ENCODE measurements around the gene FARS2. TPM values are rescaled to one million over a fixed set of nuclear protein-coding genes. Genes with fewer than 3 reads are reported as not detected.

Gene FARS2
- total and polyA plus RNA-seq, 5 donors from 2014 or later: 26.9 to 39.7 (median 34.9) TPM

DNA sequence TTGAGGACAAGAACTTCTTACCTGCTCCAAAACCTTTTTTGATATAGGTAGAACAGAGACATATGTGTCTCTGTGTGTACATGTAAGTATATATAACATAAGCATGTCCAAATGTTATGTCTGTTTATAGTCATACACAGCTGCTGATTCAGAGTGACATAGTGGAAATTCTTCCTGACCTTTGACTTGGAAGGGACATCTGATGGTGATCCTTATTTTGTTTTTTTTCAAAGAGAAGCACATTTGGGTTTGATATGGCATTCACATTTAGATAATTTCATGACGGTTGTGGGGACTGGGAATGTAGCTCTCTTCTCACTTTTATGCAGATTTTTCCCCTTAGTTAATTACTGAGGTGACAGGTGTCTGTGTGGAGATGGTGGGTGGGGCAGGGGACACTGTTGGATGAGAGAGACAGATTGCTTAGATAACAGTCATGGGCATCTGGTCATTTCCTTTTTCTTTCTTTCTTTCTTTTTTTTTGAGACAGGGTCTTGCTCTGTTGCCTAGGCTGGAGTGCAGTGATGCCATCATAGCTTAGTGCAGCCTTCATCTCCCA is 39.0 kb downstream of the FARS2 start:
- H3K27ac ChIP-seq (ENCODE audit: insufficient read depth, low read length, poor library complexity, severe bottlenecking): no peak overlapping the region
- ATAC-seq (ENCODE audit: low read depth in 2 of 2): no peak
- H3K9me3 ChIP-seq (ENCODE audit: control insufficient read depth in 2 of 2, low read length in 2 of 2): no peaks in the 10 kb centered on the region
- no peaks in the 10 kb centered on the region for H3K27me3 ChIP-seq (ENCODE audit: control insufficient read depth, insufficient read depth, low read length)
- peaks cover 30% of the 10 kb centered on the region for H3K4me1 ChIP-seq (ENCODE audit: control insufficient read depth, insufficient read depth, low read length, poor library complexity, severe bottlenecking)
- no peak for DNase-seq
- no peak overlapping the region for H3K4me3 ChIP-seq (ENCODE audit: low read depth, low read length)
- H3K4me3 Mint-ChIP-seq: no peak overlapping the region
- H3K27ac Mint-ChIP-seq: peak overlapping the region in 1 of 3 donors; percentile 48
- no peaks in the 10 kb centered on the region for H3K36me3 ChIP-seq (ENCODE audit: control insufficient read depth, insufficient read depth, low read length)
- no peaks in the 10 kb centered on the region for H3K27me3 Mint-ChIP-seq
- H3K9me3 Mint-ChIP-seq: no peaks in the 10 kb centered on the region
- H3K4me1 Mint-ChIP-seq: peaks cover 16 to 62% (median 52%) of the 10 kb centered on the region in 4 donors
- H3K36me3 Mint-ChIP-seq: peaks cover 7% of the 10 kb centered on the region

DNA sequence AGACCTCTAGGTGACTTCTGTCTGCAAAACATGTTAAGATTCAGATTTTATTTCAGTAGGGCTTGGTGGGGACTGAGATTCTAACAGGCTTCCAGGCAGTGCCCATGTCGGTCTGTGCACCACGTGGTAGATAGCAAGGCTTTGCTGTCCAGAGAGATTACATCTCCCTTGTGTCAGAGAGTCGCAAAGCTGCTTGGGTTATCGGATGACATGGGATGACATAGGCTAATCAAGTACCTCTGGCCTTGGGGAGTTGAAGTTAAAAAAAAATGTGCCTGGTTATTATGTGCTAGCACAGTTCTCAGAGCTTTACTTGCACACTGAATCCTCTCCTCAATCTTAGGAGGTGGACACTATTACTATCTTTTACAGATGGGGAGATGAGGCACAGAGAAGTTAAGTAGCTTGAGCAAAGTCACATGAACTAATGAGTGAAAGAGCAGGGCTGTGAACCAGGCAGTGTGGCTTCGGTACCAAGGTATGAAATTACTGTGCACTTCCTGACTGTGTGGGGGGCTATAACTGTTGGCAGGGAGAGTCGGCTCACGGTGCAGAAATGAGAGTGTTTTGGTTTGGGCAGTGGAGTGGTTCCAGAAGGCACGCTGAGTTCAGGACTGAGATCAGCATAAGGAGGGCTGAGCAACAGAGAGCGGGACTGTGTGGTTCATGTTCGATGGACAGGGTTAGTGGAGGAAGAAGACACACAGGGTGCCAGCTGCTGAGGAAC is 41.1 kb downstream of the FARS2 start:
- Histone ChIP-seq H3K36me3 (ENCODE audit: control insufficient read depth, insufficient read depth, low read length) (no peaks in the 10 kb centered on the region), H3K4me1 (ENCODE audit: control insufficient read depth, insufficient read depth, low read length, poor library complexity, severe bottlenecking) (peaks cover 30% of the 10 kb centered on the region), H3K9me3 (ENCODE audit: control insufficient read depth in 2 of 2, low read length in 2 of 2) (no peaks in the 10 kb centered on the region), H3K4me3 (ENCODE audit: low read depth, low read length) (peak overlapping the region; percentile 76), H3K27ac (ENCODE audit: insufficient read depth, low read length, poor library complexity, severe bottlenecking) (peak overlapping the region; percentile 47), H3K27me3 (ENCODE audit: control insufficient read depth, insufficient read depth, low read length) (no peaks in the 10 kb centered on the region)
- H3K4me3 Mint-ChIP-seq: peak overlapping the region; percentile 68 to 85 (median 76)
- no peaks in the 10 kb centered on the region for H3K36me3 Mint-ChIP-seq
- ATAC-seq (ENCODE audit: low read depth in 2 of 2) (peak; percentile 60 to 67), DNase-seq (peak; percentile 8 to 78 (median 18))
- no peaks in the 10 kb centered on the region for H3K9me3 Mint-ChIP-seq
- peaks cover 16 to 62% (median 46%) of the 10 kb centered on the region in 4 donors for H3K4me1 Mint-ChIP-seq
- peak overlapping the region in 2 of 3 donors; percentile 68 to 83 for H3K27ac Mint-ChIP-seq
- no peaks in the 10 kb centered on the region for H3K27me3 Mint-ChIP-seq

DNA sequence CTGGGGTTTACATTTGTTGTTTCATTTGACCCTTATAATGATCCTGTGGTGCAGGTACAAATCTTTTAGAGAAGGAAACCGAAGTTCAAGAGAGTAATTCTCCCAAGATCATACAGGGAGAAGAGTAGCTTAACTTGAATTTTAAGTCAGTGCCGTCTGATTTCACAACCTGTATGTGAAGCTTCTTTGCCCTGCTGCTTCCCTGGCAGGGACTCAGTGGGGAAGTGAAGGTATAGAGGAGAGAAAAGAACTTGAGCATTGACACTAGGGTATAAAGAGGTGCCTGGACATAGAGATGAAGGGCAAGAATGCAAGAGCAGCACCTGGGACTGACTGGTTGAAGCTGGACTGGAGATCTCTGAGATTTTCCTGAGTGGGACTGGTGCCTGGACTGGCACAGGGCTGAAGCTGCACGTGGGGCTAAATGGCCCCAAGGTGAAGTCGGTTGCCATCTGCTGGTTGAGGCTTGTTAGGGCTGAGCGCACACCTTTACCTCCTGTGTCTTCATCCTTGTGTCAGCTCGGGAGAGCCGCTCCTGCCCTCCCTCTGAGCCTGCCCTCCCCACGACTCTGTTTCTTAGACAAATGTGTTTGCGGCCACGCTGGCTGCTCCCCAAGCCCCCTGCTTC is 41.8 kb downstream of the FARS2 start:
- no peaks in the 10 kb centered on the region for H3K27me3 ChIP-seq (ENCODE audit: control insufficient read depth, insufficient read depth, low read length)
- Mint-ChIP-seq H3K9me3 (no peaks in the 10 kb centered on the region), H3K4me3 (peak overlapping the region; percentile 68 to 85 (median 76)), H3K36me3 (peaks cover 6% of the 10 kb centered on the region), H3K27ac (peak overlapping the region; percentile 58 to 83 (median 68)), H3K4me1 (peaks cover 16 to 61% (median 43%) of the 10 kb centered on the region in 4 donors), H3K27me3 (no peaks in the 10 kb centered on the region)
- peak overlapping the region; percentile 76 for H3K4me3 ChIP-seq (ENCODE audit: low read depth, low read length)
- H3K4me1 ChIP-seq (ENCODE audit: control insufficient read depth, insufficient read depth, low read length, poor library complexity, severe bottlenecking): peaks cover 30% of the 10 kb centered on the region
- ATAC-seq (ENCODE audit: low read depth in 2 of 2): peak; percentile 85 to 86
- H3K9me3 ChIP-seq (ENCODE audit: control insufficient read depth in 2 of 2, low read length in 2 of 2): no peaks in the 10 kb centered on the region
- no peaks in the 10 kb centered on the region for H3K36me3 ChIP-seq (ENCODE audit: control insufficient read depth, insufficient read depth, low read length)
- H3K27ac ChIP-seq (ENCODE audit: insufficient read depth, low read length, poor library complexity, severe bottlenecking): no peak overlapping the region
- peak; percentile 54 to 79 (median 67) for DNase-seq

DNA sequence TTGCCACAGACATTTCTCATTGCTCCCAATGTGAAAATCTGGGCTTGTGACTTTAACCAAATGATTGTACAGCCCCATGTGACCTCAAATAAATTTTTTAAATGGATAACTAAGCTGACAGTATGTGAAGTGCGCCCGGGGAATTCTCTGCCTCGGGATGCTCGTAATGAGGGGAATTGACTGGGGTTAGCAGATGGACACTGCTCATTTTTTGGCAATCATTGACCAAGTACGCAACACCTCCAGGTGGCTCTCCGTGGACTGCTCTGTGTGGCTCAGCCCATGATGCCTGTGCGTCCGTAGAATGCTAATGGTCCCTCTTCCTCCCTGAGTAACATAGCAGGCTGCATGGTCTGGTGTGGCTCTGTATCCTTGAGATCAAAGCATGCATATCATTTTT is 42.4 kb downstream of the FARS2 start:
- Mint-ChIP-seq H3K9me3 (no peaks in the 10 kb centered on the region), H3K4me3 (peak overlapping the region in 1 of 4 donors; percentile 68), H3K4me1 (peaks cover 16 to 55% (median 40%) of the 10 kb centered on the region in 4 donors), H3K27ac (no peak overlapping the region), H3K36me3 (peaks cover 8% of the 10 kb centered on the region), H3K27me3 (no peaks in the 10 kb centered on the region)
- Histone ChIP-seq H3K27ac (ENCODE audit: insufficient read depth, low read length, poor library complexity, severe bottlenecking) (no peak overlapping the region), H3K27me3 (ENCODE audit: control insufficient read depth, insufficient read depth, low read length) (no peaks in the 10 kb centered on the region), H3K36me3 (ENCODE audit: control insufficient read depth, insufficient read depth, low read length) (no peaks in the 10 kb centered on the region), H3K4me1 (ENCODE audit: control insufficient read depth, insufficient read depth, low read length, poor library complexity, severe bottlenecking) (peaks cover 30% of the 10 kb centered on the region), H3K9me3 (ENCODE audit: control insufficient read depth in 2 of 2, low read length in 2 of 2) (no peaks in the 10 kb centered on the region), H3K4me3 (ENCODE audit: low read depth, low read length) (no peak overlapping the region)
- no peak for ATAC-seq (ENCODE audit: low read depth in 2 of 2)
- no peak for DNase-seq

DNA sequence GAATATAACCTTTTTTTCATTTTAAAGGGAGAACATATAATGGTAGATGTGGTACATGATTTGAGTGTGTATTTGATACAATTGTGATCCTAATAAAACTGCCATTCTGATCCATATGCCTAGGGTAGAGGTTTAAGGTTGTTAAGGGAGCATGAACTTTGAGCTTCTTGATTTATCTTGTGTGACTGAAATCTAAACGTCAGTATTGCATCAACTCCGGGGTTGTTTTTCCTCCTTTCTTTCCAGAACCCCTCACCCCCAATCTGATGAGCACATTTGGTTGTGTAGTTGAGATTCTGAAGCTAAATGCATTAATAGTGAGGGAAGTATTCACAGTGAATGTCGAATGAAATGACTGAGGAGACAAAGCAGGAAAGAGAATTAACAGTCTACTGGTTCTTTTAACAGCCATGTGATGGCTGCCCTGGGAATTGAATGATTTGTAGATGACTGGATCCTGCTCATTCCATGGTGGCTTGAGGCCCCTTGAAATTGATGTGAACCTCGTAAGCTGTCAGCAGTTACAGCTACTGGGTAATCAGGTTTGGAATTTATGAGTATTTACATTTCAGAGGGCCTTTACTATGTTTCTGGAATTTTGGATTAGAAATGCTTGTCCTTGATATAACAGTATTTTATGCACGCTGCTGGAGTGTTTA is 44.8 kb downstream of the FARS2 start:
- DNase-seq (no peak), ATAC-seq (ENCODE audit: low read depth in 2 of 2) (no peak)
- no peaks in the 10 kb centered on the region for H3K9me3 ChIP-seq (ENCODE audit: control insufficient read depth in 2 of 2, low read length in 2 of 2)
- no peak overlapping the region for H3K27ac ChIP-seq (ENCODE audit: insufficient read depth, low read length, poor library complexity, severe bottlenecking)
- H3K9me3 Mint-ChIP-seq: no peaks in the 10 kb centered on the region
- H3K4me1 ChIP-seq (ENCODE audit: control insufficient read depth, insufficient read depth, low read length, poor library complexity, severe bottlenecking): peaks cover 26% of the 10 kb centered on the region
- no peak overlapping the region for H3K4me3 ChIP-seq (ENCODE audit: low read depth, low read length)
- H3K4me1 Mint-ChIP-seq: peaks cover 16 to 35% (median 27%) of the 10 kb centered on the region in 4 donors
- H3K27ac Mint-ChIP-seq: no peak overlapping the region
- H3K27me3 Mint-ChIP-seq: no peaks in the 10 kb centered on the region
- peaks cover 18% of the 10 kb centered on the region for H3K36me3 Mint-ChIP-seq
- H3K4me3 Mint-ChIP-seq: no peak overlapping the region
- H3K36me3 ChIP-seq (ENCODE audit: control insufficient read depth, insufficient read depth, low read length): no peaks in the 10 kb centered on the region
- no peaks in the 10 kb centered on the region for H3K27me3 ChIP-seq (ENCODE audit: control insufficient read depth, insufficient read depth, low read length)

DNA sequence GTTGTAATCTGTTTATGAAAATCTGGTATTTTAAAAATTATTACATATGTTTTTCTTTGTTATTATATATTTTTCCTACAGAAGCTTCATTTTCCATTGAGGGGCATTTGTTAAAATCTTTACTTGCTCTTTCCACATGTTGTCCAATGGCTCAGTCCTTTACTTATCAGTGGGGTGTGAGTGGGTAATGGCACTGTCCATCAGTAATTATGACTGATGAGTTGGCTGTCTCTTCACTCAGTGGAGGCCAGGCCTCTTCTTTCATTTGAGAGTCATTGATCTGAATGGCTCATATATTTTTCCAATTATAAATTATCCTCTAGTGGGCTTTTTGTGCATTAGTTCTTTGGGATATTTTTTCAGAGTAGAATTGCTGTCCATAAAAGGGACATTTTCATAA is 45.7 kb downstream of the FARS2 start:
- Mint-ChIP-seq H3K4me3 (no peak overlapping the region), H3K4me1 (peaks cover 13 to 33% (median 20%) of the 10 kb centered on the region in 4 donors), H3K27me3 (no peaks in the 10 kb centered on the region), H3K9me3 (no peaks in the 10 kb centered on the region), H3K27ac (no peak overlapping the region), H3K36me3 (peaks cover 18% of the 10 kb centered on the region)
- no peak overlapping the region for H3K4me3 ChIP-seq (ENCODE audit: low read depth, low read length)
- H3K36me3 ChIP-seq (ENCODE audit: control insufficient read depth, insufficient read depth, low read length): no peaks in the 10 kb centered on the region
- H3K9me3 ChIP-seq (ENCODE audit: control insufficient read depth in 2 of 2, low read length in 2 of 2): no peaks in the 10 kb centered on the region
- peaks cover 16% of the 10 kb centered on the region for H3K4me1 ChIP-seq (ENCODE audit: control insufficient read depth, insufficient read depth, low read length, poor library complexity, severe bottlenecking)
- no peak overlapping the region for H3K27ac ChIP-seq (ENCODE audit: insufficient read depth, low read length, poor library complexity, severe bottlenecking)
- ATAC-seq (ENCODE audit: low read depth in 2 of 2): no peak
- H3K27me3 ChIP-seq (ENCODE audit: control insufficient read depth, insufficient read depth, low read length): no peaks in the 10 kb centered on the region
- DNase-seq: no peak

DNA sequence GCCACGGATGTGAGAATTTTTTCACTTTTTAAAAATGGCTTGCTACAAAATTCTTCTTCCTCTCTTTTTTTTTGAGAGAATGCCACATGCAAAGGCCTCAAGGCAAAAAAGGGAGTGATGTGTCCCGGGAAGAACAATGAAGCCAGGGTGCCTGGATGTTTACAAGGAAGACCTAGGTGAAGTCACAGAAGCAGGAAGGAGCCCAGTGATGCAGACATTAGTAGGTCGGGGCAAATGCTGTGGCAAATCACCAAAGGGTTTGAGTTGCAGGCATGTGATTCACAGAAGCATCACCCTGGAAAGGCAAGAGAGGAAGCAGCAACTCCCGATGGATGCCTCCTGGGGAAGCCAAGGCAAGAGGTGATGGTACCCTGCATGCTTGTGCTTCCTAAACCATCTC is 46.8 kb downstream of the FARS2 start:
- H3K27ac Mint-ChIP-seq: no peak overlapping the region
- DNase-seq: no peak
- Histone ChIP-seq H3K4me1 (ENCODE audit: control insufficient read depth, insufficient read depth, low read length, poor library complexity, severe bottlenecking) (peaks cover 6% of the 10 kb centered on the region), H3K4me3 (ENCODE audit: low read depth, low read length) (no peak overlapping the region), H3K27me3 (ENCODE audit: control insufficient read depth, insufficient read depth, low read length) (no peaks in the 10 kb centered on the region), H3K9me3 (ENCODE audit: control insufficient read depth in 2 of 2, low read length in 2 of 2) (no peaks in the 10 kb centered on the region), H3K27ac (ENCODE audit: insufficient read depth, low read length, poor library complexity, severe bottlenecking) (no peak overlapping the region), H3K36me3 (ENCODE audit: control insufficient read depth, insufficient read depth, low read length) (no peaks in the 10 kb centered on the region)
- H3K4me3 Mint-ChIP-seq: no peak overlapping the region
- no peaks in the 10 kb centered on the region for H3K9me3 Mint-ChIP-seq
- H3K36me3 Mint-ChIP-seq: peaks cover 18% of the 10 kb centered on the region
- peaks cover 5 to 32% (median 16%) of the 10 kb centered on the region in 4 donors for H3K4me1 Mint-ChIP-seq
- no peaks in the 10 kb centered on the region for H3K27me3 Mint-ChIP-seq
- no peak for ATAC-seq (ENCODE audit: low read depth in 2 of 2)
